NK-92 treated with Interleukin-12 subunit alpha and Interleukin-12 subunit beta, amount 100 ng/mL, for 24 hours (cell line): ENCODE data around the gene NBEAL1.
"Not testable (repeated sequence)": the region's sequence is repeated elsewhere in the genome, so short reads cannot be mapped to it uniquely, and the experiment has no call there.

Experiments
- DNase-seq: peaks from one replicate; lab custom pipeline; 2025; lab: John Stamatoyannopoulos, UW

The NBEAL1 gene

DNA sequence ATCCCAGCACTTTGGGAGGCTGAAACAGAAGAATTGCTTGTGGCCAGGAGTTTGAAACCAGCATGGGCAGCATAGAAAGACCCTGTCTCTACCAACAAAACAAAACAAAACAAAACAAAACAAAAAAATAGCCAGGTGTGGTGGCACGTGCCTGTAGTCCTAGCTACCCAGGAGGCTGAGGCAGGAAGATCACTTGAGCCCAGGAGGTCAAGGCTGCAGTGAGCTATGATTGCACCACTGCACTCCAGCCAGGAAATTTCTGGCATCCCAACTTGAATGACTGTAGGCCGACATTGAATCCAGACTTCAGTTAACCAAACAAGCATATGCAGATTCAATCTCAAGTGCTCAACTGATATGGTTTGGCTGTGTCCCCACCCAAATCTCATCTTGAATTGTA lies 215.0 kb downstream of the NBEAL1 start:
- DNase-seq, result not testable (repeated sequence)

DNA sequence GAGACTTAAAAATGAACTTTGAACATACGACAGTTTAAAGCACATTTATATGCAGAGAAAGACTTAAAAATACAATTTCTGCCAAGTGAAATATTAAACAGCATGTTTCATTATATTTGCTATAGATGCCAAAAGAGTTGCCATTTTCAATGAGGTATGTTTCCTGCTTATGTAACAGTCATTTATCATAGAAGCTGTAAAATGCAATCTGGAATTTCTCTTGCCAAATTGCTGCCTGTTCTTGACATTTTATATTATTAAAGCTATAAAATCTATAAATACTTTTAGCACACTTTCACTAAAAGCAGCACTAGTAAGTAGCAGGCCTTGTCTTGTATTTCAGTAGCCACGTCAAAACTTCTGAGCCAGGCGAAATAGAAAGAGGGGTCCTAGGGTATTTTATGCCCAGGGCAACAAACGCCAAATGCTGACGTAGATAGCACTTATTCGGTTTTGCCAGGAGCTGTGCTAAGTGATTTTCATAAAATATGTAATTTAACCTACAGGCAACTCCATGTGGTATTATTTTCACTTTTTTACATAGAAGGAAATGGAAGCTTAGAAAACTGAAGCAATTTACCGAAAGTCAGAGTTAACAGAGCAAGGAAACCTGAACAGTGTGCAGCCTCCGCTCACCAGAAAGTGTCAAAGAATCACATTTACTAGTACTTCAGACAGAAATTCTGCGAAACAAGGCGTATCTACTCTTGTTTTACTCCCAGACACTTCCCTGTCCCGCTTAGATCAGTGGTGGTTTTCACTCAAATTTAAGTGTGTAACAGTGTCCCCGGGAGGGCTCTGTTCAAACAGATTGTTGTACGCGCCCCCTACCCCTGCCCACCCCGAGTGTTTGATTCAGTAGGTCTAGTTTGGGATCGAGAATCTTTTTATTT lies 222.9 kb downstream of the NBEAL1 start:
- no peak for DNase-seq

DNA sequence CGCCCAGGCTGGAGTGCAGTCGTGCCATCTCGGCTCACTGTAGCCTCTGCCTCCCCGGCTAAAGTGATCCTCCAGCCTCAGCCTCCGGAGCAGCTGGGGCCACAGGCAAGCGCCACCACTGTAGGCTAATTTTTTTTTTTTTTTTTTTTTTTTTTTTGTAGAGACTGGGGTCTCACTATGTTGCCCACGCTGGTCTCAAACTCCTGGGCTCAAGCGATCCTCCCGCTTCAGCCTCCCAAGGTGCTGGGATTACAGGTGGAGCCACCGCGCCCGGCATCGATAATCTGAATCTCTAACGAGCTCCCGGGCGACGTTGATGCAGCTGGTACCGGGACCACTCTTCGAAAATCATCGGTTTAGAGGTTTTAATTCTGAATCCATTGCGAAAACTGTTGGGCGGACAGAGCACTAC lies 223.6 kb downstream of the NBEAL1 start:
- DNase-seq, result no peak

DNA sequence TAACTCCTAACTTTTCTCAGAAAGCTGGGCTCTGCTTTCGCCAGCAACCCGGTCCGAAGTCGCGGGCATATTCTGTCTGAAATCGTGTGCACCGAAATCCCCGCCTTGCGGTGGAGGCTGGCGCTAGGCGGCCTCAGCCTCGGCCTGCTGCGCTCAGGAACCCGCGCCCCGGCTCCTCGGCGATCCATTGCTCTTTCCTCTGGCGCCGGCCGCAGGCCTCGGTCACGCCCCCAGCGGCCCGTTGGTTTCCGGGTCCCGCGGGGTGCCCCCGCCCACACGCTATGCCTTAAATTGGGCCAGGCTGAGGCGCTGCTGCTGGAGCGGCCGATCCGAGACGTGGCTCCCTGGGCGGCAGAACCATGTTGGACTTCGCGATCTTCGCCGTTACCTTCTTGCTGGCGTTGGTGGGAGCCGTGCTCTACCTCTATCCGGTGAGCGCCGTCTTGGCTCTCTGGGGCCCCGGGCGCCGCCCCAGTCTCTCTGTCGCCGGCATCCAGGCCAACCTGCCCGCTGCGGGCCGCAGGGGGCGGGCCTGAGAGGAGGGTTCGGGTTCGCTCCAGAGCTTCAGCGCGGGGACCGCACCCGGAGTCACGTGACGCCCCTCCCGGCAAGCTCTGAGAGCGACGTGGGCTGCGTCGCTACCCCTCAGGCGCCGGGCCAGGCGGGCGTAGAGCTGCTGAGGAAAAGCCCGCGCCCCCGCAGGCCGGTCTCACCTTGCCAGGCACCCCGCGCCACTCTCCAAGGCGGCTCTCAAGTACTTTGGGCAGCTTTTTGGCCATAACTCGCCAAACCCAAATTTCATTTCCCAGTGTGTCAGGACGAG lies 224.2 kb downstream of the NBEAL1 start, which contains the start of gene CYP20A1:
Gene CYP20A1 (plus strand): TSS at position 315 of the 823 bp plus-strand sequence. CDS start 45 bp downstream, at position 360.
- peak; percentile 94 for DNase-seq

DNA sequence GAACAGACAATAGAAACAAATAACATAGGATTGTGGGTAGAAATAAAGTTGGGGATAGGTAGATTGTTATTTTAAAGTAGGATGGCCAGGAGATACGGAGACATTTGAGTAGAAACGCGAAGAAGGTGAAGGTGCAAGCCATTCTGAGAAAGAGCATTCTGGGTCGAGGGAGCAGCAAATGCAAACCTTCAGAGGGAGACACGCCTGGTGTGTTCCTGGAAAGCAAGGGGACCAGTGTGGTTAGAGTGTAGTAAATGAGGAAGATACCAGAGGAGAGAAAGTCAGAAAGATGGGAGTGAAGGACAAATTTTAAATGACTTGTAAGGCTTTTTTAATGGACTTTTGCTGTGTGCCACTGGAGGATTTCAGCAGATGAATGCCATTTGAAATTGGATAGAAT lies 225.8 kb downstream of the NBEAL1 start:
- no peak for DNase-seq

DNA sequence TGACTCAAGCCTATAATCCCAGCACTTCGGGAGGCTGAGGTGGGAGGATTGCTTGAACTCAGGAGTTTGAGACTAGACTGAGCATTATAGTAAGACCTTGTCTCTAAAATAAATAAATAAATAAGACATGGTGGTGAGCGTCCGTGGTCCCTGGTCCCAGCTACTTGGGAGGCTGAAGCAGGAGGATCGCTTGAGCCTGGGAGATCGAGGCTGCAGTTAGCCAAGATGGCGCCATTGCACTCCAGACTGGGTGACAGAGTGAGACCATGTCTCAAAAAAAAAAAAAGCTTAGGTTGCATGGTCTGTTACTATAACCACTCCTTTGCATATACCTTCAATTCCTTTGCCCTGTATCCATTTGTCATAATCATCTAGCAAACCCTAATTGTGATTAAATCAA lies 227.8 kb downstream of the NBEAL1 start:
- no peak for DNase-seq

DNA sequence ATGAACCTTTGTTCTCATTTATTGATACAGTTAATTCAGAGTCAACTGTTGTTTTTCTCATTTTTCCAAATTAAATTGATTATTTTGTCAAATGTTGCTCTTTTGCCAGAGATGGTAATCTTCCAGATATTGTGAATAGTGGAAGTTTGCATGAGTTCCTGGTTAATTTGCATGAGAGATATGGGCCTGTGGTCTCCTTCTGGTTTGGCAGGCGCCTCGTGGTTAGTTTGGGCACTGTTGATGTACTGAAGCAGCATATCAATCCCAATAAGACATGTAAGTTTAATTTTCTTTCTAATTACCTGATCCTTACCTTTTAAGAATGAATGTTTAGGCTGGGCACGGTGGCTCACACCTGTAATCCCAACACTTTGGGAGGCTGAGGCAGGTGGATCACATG lies 232.0 kb downstream of the NBEAL1 start:
- no peak for DNase-seq

DNA sequence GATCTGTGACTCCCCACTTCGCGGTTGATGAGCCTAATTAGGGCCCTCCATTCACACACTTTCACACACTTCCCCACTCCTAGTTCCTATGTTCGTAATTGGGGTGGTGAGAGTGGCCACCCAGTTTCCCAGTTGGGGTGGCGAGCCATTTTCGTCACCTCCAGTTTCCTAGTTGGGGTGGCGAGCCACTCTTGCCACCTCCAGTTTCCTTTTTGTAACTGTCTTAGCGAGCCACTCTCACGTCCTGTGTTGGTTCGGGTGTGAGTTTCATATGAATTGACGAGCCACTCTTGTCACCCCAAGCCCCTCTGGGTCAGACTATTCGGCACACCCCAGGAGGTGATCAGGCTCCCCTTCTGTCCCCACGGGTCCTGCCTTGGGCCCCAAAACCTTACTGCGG lies 238.1 kb downstream of the NBEAL1 start:
- DNase-seq, result no peak

DNA sequence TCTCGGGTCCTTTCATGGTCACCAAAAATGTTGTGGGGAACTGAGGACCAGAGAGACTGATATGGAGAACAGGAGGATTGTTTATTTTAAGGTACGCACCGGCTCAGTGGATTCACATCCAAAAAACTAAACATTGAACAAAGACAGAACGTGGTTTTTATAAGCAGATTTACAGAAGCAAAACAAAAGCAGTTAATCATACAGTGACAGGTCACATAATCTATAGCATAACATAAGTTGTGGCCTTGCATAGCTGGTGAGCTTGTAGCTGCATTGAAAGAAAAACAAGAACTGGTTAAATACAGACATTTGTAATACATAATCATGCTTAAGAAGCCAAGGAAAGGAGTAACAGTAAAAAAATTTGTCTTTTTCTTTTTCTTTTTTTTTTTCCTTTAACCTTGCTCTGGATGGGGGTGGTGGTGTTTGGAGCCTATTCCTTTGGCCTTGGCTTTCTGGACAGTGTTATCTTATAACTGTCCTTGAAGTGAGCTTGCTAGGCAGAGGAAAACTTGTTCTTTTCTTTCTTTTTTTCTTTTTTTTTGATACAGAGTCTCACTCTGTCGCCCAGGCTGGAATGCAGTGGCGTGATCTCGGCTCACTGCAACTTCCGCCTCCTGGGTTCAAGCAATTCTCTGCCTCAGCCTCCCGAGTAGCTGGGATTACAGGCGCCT lies 238.9 kb downstream of the NBEAL1 start:
- DNase-seq, result not testable (repeated sequence)

DNA sequence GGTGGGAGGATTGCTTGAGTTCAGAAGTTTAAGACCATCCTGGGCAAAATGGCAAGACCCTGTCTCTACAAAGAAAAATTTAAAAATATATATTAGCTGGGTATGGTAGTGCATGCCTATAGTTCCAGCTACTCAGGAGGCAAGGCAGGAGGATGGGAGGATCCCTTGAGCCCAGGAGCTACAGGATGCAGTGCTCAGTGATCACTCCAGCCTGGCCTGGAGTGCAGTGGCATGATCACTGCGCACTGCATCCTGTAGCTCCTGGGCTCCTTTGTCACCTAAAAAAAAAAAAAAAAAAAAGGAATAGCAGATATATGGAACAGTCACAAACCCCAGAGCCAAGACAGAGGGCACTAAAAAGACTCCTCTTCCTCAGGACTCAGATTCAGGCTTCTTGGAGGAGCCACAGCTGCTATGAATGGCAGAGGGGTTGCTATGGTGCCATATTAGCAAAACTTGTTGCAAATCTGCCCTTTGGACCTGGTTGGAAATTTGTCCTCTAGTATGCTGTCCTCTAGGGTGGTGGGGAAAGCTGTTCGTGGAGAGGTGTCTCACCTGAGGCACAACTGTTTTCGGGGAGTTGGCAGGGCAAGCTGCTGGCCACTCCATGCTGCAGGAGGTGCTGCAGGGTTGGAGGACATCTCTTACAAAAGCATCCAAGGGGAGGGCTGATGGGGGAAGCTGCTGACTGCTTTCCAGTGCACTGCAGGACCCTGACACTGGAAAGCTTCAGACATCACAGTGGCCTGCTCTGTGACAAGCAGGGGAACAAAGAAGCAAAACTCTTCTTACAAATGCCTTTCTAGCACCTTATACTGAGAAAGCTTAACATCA lies 246.9 kb downstream of the NBEAL1 start:
- DNase-seq, result no peak
